ENCODE results near the gene ATRNL1.
A peak's percentile ranks its signal among the peaks of the same experiment; 100 is the strongest.

ATRNL1 gene, protein sequence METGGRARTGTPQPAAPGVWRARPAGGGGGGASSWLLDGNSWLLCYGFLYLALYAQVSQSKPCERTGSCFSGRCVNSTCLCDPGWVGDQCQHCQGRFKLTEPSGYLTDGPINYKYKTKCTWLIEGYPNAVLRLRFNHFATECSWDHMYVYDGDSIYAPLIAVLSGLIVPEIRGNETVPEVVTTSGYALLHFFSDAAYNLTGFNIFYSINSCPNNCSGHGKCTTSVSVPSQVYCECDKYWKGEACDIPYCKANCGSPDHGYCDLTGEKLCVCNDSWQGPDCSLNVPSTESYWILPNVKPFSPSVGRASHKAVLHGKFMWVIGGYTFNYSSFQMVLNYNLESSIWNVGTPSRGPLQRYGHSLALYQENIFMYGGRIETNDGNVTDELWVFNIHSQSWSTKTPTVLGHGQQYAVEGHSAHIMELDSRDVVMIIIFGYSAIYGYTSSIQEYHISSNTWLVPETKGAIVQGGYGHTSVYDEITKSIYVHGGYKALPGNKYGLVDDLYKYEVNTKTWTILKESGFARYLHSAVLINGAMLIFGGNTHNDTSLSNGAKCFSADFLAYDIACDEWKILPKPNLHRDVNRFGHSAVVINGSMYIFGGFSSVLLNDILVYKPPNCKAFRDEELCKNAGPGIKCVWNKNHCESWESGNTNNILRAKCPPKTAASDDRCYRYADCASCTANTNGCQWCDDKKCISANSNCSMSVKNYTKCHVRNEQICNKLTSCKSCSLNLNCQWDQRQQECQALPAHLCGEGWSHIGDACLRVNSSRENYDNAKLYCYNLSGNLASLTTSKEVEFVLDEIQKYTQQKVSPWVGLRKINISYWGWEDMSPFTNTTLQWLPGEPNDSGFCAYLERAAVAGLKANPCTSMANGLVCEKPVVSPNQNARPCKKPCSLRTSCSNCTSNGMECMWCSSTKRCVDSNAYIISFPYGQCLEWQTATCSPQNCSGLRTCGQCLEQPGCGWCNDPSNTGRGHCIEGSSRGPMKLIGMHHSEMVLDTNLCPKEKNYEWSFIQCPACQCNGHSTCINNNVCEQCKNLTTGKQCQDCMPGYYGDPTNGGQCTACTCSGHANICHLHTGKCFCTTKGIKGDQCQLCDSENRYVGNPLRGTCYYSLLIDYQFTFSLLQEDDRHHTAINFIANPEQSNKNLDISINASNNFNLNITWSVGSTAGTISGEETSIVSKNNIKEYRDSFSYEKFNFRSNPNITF (N-terminal part only)

DNA sequence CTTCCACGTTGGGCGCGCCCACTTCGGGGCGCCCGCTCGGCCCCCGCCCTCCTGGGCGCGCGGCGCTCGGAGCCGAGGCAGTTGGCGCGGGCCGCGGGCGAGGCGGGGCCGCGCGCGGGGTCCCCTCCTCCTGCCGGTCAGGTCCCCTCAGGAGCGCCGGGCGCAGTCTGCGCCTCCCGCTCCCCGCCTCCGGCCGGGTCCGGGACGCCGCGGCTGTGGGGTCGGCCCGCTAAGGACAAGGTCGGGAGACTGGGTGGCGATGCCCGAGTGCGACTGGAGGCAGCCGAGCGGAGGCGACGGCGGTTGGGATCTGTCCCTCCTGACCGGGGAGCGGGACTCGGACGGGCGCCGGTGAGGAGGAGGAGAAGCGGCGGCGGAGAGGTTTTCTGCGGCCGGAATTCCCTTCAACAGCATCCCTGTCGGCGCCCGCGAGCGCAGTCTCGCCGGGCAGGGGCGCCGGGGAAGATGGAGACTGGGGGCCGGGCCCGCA, at the start of gene ATRNL1:
ATRNL1 (plus strand) TSS at position 80 of the 490 bp plus-strand sequence; CDS start at position 466, 386 bp downstream.
- DNase-seq, result peak; percentile 26

DNA sequence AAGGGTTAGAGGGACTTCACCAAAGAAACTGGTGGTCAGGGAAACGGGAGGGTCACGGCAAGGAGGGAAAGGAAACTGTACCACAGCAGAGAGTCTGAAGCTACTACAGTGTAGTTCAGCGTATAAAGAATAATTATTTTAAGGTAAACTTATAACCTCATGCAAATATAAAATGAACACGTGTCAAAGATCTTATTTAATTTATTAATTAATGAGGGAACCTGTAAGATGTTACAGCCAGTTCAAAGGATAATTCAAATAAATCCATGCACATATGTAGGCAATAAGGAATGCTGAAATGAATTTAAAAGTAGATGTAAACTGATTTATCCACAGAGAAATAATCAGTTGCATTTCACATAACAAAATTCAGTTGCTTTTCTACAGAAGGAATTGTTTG, 49.4 kb upstream of the ATRNL1 start:
- DNase-seq, result no peak

DNA sequence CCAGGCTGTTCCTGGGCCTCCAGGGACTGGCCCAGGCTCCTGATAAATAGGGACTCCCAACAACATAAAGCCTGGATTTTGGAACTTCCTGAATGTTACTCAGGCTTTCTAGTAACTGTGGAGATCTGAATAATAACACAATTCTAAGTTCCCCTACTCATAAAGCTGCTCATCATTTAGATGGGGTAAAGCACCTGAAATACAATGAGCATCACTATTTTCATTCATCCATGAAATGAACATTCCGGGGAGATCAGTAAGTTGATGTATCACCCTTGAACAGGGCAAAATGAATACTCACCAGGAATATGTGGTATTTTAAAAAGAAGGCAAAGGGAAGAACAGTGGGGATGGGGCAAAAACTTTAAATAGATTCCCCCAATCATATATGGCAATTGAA, 48.3 kb upstream of the ATRNL1 start:
- DNase-seq, result no peak

DNA sequence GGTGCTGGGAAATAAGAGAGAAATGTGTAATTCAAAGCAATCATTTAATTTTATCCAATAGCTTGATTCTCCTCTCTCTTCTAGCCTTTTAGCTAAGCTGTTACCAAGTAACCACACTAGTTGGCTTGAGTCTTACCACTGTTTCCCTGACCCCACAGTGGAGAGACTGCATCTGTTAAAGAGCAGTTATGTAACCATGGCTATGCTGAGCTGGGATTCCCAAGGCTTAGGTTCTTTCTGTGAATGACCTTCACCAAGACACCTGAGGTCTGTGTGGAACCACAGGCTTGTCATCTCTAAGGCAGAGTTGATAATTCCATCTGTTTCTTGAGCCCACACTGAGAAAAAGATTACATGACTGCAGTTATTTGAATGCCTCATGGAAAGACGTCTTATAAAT, 47.7 kb upstream of the ATRNL1 start:
- no peak for DNase-seq

DNA sequence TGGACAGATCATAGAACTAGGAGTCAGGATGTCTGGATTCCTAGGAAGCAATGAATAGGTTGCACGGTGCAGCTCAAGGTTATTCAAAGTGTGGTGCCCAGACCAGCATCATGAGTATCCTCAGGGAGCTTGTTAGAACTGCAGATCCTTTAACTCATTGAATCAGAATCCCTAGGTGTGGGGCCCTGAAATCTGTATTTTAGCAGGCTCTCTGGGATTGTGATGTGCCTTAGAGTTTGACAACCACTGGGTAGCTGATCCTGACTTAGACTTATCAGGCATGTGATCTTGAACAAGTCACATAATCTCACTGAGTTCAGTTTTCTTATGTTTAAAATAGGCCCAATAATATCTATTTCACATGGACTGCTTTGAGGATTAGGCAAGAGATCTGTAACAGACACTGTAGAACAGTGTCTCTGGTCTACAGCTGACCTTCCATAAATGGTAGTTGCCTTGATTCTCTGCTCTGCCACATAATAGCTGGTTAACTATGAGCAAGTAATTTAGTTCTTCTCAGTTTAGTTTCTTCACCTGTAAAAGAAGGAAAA, 46.4 kb upstream of the ATRNL1 start:
- DNase-seq, result no peak

DNA sequence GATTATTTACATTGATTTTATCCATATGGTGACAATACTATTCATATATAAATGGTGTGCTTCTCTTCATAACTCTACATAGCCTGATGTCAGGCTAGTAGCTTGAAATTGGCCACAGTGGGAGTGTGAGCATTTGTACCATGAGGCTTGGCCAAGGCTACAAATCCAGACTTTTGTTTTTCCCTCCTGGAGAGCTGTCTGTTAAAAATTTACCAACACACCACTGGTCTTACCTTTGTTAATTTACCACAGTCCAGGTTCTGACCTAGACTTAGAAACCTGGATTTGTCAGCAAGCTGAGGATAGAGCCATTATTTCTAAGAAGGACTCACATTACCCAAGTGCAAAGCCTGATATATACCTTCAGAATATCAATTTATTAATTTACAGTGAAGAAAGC, 45.5 kb upstream of the ATRNL1 start:
- no peak for DNase-seq

DNA sequence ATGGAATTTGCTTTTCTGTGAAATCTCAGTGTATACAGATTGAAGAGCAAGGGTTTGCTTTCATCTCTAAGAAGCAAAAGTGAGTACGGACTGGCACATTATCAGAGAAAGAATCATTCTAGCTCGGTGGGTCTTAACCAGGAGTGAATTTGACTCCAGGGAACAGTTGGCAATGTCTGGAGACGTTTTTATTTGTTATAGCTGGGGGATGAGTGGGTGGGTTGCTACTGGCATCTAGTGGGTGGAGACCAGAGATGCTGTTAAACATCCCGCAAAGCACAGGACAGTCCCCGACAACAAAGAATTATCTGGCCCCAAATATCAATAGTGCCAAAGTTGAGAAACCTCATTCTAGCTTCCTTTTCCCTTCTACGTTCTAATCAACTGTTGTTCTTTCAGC, 43.8 kb upstream of the ATRNL1 start:
- no peak for DNase-seq

DNA sequence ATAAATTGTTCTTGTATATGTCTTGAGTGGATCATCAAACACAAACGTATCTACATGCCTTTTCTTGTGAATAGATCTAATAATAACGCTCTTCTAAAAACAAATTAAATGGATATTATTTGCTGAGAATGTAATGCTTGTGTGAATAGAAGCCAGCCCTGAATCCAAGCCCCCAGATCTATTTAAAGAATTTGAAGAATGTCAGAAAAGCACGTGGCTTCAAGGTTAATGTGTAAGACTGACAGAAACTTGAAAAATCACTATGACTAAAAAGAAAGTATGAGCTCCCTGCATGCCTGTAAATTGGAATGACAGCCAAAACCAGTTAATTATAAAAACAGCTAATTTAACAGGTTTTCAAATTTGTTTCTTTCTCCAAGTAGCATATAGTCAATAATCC, 43.2 kb upstream of the ATRNL1 start:
- peak; percentile 67 for DNase-seq

DNA sequence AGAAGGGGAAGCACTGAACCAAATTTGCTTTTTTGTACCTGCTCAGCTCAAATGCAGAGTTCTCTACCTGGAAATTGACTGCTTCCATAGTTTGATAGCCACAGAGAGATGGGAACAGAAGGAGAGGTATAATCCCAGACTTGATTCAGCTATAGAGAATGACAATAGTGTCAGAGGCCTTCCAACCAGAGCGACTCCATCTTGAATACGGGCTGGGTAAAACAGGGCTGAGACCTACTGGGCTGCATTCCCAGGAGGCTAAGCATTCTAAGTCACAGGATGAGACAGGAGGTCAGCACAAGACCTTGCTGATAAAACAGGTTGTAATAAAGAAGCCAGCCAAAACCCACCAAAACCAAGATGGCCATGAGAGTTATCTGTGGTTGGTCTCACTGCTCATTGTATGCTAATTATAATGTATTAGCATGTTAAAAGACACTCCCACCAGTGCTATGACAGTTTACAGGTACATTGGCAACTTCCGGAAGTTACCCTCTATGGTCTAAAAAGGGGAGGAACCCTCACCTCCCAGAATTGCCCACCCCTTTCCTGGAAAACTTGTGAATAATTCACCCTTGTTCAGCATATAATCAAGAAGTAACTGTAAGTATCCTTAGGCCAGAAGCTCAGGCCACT, 42.7 kb upstream of the ATRNL1 start:
- DNase-seq, result no peak

DNA sequence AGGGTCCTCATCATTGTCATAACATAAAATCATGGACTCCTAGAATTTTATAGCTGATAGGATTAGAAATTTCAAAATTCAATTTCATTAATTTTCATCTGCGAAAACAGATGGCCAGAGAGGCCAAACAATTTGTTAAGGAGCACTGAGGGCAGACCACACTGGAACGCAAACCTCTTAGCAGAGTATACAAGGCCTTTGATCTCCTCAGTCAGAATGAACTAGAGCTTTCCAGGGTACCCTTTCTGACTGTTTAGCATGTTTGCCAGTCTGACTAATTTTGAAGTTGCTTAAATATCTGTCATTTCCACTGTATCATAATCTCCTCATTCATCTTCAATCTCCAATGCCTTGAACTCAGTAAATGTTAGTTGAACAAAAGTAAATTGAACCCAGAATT, 41.9 kb upstream of the ATRNL1 start:
- DNase-seq, result no peak

DNA sequence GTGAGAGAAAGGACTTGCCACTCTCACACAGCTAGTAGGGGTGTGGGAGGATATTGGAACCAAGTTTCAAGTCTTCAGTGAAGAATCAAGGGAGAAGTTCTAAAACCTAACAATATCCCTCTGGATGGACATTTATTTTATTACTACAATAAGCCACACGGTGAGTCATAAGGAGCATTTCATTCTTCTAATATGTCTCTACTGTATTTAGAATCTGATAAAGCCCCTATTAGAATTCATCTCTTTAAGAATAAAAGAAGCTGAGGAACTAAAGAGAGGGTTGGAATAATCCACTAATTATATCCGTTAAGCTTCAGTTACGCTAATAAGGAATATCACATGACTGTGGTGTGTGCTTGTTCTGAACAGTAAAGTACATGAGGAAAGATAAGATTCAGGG, 40.9 kb upstream of the ATRNL1 start:
- DNase-seq, result peak; percentile 17

DNA sequence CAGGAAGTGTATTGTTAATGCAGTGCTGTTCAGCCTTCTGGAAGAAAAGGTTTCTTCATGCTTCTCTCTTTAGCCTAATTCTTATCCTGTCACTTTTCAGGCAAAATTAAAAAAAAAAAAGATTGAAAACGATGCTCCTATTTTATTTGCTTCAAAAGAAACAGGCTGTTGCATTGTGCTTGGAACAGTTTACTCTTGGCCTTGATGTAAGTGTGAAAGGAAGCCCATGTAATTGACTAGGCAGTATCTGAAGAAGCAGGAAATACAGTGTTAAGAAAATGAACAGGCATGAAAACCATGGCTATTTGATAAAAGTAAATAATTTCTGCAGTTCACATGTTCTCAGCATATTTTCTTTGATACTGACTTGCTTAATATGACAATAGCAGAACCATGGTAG, 40.4 kb upstream of the ATRNL1 start:
- DNase-seq, result no peak

DNA sequence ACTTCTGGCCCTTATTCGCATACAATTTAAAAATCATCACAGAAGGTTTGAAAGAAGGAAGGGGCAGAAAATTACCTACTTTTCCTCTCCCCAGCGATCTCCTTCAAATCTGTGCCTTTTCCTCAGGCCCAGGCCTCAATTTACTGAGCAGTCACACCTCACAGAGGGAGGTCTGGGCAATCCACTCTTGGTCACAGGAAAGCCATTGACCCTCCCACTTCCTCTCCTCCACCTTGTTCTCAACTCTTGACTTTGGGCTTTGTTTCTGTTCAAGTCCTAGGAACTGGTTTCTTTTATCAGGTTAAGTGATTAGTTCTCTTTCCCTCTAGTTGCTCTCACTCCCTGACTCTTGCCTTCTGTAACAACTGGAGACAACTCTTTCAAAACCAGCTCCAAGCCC, 37.0 kb upstream of the ATRNL1 start:
- DNase-seq, result no peak

DNA sequence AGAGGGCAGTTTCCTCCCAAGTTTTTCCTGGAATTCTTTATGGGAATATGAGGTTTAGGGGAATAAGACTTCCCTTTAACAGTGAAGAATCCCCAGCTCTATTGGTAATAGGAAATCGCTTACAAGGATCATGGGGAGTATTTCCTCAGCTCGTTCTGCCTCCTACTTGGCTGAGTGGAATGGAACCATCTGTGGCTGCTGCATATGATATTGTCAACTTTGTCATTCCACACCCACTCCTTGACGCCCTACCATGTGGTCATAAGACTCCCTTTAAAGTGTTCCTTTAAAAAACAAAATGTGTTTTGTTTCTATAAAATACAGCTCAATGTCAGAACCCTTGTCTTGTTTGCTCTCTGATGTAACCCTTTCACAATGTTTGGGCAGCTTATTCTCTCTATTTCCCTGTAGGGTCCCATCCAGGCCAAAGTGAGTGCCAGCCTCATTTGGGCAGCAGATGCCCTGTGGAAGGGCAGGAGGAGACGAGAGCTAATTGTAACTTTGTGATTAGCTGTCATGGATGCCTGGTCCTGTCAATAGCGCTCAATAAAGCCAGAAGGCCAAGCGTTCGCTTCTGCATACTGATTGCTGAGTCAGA, 33.8 kb upstream of the ATRNL1 start:
- DNase-seq, result no peak

DNA sequence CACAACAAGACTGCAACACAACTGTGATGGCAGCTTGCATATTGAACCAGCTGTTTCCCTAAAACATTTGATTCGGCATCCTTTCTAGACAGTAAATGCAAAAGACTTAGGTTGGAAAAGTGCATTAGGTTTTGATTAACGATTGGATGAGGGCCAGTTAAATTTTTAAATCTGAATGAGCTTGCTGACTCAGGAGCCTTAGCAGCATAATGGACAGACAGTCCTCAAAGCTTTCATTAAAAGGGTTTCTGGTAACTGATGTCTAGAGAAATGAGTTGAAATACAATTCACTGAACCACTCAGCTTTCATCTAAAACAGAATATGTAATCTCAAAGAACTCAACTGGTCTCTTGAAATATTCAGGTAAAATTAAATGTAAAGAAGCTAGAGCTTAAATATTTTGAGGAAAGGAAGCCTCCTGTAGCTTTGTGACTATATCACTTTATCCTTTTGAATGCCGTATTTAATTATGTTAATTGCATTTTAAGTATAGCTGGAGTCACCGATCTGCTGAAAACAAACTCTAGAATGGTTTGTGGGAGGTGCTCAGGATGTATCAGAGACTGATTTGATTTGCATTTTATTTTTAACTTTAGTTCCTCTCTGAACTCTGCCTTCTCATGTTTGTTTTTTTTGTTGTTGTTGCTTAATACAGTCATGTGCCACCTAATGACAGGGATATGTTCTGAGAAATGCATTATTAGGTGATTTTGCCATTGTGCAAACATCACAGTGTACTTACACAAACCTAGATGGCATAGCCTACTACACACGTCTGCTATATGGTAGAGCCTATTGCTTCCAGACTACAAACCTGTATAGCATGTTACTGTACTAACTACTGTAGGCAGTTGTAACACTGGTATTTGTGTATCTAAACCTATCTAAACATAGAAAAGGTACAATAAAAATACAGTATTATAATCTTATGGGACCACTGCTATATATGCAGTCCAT, 29.2 kb upstream of the ATRNL1 start:
- no peak for DNase-seq

DNA sequence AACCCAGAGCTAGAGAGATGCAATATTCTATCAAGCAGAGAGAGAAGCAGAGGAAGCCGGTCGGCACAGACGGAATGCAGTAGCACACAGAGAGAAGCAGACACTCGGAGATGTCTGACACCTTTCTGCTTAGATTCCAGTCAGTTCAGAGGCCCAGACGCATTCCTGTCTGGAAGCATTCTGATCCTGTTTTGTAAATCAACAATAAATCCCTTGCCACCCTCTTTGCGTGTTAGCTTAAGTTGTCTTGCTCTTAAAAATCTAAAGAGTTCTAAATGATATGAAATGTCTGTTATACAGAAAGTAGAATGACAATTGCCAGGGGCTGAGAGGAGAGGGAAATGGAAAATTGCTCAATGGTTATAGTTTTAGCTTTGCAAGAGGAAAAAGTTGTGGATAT, 27.4 kb upstream of the ATRNL1 start:
- DNase-seq, result no peak

DNA sequence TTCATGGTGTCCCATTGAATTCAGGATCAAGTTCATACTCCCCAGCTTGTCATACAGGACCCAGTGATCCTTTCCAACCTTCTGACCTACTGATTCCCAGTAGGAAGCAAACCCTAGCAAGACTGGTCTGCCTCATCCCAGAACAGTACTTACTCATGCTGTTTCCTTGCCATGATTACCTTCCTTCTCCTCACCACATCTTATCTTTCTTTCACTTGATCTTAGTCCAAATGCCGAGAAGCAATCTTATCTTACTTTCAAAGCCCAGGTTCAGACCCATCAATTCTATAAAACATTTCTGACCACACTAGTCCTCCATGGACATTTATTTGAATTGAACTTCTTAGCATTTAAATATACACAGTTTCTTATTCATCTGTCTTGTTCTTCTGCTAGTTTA, 26.6 kb upstream of the ATRNL1 start:
- DNase-seq, result no peak

DNA sequence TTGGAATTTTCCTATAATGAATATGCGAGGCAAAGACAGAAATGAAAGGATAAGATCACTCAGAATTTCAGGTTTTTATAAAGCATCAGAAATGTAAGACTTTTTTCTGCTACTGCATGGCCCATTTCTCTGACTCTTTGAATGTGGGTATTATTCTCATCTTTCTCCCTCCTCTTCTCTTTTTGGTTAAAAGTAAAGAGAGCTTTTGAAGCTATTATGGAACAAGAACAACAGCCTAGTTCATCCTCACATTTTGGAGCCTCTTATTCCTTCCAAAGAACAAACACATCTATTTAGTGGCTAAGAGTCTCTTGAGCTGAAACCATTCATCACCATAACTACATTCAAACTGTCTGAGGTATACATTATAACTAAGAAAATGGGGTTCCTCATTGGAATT, 19.4 kb upstream of the ATRNL1 start:
- DNase-seq, result no peak

DNA sequence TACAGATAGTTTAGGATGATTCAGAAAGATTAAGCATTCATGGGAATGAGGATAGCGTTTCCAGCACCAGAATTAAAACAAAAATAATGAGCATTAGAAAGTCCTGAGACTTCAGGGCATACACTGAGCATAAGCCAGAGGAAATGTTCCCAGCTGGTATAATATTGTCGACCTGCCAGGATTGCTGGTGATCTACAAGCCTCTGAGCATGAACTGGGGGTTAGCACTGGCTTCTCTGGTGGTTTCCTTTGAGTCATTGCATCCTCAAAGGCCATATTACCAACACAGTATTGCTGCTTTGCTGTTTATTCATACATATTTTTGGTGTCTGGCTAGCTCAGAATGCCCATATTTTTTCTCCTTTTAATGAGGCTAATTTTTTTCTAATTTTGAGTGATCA, 10.7 kb upstream of the ATRNL1 start:
- peak; percentile 60 for DNase-seq

DNA sequence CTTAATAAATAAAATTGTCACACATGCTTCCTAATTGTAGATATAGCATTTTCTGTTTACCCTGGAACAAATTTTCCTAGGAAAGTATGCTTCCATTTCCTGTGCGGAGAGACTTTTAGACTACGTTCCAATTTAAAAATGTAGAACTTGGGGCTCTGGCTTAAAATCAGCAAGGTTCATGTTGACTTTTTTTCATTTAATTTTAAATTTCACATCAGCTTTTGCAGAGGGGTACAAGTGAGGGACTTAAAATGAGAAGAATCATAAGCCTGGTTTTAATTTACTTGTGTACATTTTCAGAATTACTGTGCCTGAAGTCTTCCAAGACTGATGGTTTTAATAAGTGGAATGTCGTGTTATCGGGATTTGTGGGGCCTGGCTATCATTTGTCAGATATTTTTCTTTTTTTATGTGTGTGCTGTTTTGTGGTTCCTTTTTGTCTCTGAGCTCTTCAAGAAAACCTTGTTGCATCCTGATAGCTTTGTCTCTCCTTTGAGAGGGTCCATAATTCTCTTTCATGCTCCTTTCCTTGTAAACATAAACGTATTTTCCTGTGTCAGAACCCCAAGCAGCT, 8.8 kb upstream of the ATRNL1 start:
- DNase-seq, result no peak
